KG1 (cell line): ENCODE data around the gene CYP2D6.

Experiments used
- DNase-seq: peaks from one replicate; lab custom pipeline; 2025; lab: John Stamatoyannopoulos, UW

The CYP2D6 gene

DNA sequence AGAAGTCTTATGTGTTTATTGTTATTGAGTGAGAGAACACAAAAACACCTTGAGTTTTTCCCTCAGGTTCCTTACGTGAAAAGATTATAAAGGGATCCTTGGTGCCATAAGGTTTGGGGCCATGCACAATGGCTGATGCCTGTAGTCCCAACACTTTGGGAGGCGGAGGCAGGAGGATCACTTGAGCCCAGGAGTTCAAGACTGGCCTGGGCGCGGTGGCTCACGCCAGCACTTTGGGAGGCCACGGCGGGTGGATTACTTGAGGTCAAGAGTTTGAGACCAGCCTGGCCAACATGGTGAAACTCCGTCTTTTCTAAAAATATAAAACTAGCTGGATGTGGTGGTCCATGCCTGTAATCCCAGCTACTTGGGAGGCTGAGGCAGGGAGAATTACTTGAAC lies 45.7 kb downstream of the CYP2D6 start:
- no peak for DNase-seq

DNA sequence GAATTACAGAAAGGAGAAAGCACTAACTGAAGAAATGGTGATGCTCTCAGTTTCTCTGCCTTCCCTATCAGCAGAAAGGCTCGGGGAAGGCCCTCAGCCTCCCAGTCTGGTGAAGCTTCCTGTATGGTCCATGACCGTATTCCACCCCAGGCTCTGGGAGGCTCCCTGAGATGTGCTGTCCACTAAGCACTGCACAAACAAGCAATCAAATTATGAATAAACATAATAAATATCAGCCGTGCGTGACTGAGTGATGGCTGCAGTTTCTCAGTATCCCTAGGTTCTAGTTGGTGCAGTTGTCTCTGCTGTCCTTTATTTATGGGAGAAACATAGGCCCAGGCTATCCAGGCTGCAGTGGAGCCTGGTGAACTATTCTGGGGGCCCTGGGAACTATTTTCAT lies 47.5 kb downstream of the CYP2D6 start:
- no peak for DNase-seq

DNA sequence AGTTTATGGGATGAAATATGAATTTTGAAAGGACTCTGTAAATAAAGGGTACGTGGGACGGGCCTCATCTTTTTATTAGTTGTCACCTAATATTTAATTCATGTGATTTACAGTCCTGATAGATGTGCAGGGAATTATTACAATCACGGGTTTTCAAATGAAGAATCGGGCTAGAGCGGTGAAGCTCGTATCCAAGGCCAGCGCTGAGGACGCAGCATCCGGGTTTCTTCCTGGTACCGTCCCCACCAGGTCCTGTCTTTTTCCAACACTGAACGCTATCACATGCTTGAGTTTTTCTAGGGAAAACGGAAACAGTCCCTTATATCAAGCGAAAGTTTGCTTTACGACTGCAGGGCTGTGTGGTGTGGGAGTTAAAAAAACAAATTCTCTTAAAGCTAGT lies 50.3 kb downstream of the CYP2D6 start:
- DNase-seq = no peak

DNA sequence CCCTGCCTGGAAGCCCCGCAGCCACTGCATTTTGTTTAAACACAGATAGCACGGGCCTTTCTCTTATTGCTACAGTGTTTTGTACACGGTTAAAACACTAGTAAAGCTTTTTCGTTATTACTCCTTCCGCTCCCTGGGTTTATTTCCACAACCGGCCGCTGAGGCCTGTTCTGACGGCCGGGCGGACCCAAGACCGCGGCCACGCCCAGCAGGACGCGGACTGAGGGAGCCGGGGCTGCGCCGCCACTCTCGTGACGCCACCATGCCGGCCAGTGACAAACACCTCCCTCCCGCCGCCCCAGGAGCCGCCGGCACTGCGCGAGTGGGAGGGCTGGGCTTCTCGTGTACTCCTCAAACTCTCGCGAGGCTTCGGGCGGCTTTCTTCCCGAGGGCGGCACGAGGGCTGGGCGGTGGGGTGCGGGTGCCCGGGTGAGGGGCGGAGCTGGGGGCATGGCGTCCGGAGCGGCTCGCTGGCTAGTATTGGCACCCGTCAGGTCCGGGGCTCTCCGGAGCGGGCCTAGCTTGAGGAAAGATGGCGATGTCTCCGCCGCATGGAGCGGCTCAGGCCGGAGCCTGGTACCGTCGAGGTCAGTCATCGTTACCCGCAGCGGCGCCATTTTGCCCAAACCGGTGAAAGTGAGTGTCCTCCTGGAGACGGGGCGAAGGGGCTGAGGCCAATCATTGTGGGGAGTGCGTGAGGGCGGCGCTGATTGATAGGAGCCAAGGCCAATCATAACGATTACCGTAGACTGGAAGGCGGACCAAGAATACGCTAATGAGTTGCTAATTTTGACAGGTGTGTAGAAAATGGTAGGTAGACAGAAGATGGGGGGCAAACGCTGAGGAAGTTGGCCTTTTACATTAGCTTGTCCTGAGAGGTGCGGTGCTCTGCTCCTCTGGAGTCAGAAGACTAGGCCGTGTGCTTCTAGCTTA lies 51.0 kb downstream of the CYP2D6 start, which contains the start of gene SMDT1:
Gene SMDT1 (plus strand): TSS at position 382 of the 933 bp plus-strand sequence. CDS start 69 bp downstream, at position 451.
- DNase-seq = peak; percentile 96

DNA sequence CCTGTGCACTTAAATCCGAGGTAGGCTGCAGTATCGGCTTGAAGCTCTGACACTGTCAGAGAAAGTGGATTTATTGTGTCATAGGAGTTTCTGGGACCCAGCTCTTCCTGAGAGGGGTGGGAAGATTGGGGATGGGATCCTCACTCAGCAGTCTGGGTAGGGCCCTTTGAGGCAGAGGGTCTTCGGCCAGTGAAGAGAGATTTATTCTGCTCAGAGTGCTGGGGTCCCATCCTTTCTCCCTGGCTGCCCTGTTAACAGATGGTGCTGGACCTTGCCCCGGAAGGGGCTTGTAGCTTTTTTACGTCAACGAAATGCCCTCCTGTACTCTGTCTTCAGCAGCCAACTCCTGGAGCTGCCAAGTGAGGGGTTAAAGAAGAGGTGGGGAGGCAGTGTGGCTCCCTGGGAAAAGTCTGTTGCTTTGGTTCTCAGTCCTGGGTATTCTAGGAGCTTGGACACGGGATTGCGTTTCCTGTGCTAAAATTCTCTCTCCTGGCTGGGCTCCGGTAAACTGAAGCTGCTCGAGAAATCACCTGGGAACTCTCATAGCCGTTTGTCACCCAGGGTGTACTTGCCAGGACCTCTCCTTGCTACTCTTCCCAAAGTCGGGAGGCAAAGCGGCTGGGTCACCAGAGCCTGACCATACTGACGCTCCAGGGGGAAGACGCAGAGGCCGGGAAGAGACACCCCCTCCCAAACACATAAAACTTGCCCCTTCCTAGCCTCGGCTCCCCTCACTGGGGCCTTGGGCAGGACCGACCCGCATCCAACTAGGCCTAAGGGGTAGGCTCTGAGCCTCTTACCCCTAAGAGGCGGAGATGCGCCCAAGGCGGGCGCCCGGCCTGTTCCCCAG lies 51.9 kb downstream of the CYP2D6 start:
- DNase-seq = no peak

DNA sequence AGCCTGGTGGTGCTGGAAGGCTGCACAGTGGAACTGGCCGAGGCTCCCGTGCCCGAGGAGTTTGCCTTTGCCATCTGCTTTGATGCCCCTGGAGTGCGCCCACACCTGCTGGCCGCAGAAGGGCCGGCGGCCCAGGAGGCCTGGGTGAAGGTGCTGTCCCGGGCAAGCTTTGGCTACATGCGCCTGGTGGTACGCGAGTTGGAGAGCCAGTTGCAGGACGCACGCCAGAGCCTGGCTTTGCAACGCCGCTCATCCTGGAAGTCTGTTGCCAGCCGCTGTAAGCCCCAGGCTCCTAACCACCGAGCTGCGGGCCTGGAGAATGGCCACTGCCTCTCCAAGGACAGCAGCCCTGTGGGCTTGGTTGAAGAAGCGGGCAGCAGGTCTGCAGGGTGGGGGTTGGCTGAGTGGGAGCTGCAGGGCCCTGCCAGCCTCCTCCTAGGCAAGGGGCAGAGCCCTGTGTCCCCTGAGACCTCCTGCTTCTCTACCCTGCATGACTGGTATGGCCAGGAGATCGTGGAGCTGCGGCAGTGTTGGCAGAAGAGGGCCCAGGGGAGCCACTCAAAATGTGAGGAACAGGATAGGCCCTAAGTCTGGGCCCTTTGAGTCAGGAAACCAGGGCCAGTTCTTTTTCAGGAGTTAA lies 53.0 kb downstream of the CYP2D6 start:
- no peak for DNase-seq

DNA sequence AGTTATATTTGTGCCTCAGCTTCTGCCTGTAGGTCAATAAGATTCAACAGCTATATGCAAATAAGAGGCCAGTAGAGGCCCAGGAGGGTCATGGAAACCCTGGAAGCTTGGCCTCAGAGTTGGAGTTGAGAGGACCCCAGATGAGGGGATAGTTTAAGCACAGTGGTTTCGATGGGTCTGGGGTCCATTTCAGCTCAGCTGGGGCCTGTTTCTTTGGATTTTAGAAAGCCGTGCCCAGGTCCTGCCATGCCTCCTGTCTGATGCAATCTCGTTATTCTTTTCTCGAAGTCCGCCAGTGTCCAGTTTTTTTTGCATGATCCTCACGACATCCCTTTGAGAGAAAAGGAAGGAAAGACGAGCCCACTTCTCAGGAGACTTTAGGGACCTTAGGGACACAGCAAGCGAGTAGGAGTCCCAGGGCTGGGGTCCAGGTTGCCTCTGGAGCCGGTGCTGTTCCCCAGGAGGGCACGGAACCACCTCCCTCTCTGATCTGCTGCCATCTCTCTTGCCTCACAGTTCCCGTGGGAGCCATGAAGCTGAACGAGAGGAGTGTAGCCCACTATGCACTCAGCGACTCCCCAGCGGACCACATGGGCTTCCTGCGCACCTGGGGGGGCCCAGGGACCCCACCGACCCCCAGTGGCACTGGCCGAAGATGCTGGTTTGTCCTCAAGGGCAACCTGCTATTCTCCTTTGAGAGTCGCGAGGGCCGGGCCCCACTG lies 53.7 kb downstream of the CYP2D6 start:
- DNase-seq = no peak
